Glomerular endothelial cell (primary cell): Measurements from ENCODE around the gene HAT1. TPM values are rescaled to one million over a fixed set of nuclear protein-coding genes. Genes with fewer than 3 reads are reported as not detected.

ENCODE experiments used
- DNase-seq: peaks from one replicate; pipeline ENCODE4 v3.0.0-alpha.2; 2011; ENCODE audit warnings: low read depth, low spot score; ENCODE audit errors: extremely low read depth
- total RNA-seq: library from RNA; depleted of rRNA; stranded (reverse); fragments of >200 nt; gene quantifications from 2 replicates; pipeline ENCODE4 v1.2.3, GENCODE V29; 2015

HAT1 gene
- total RNA-seq, 1 donor from 2014 or later: 37.2 TPM

DNA sequence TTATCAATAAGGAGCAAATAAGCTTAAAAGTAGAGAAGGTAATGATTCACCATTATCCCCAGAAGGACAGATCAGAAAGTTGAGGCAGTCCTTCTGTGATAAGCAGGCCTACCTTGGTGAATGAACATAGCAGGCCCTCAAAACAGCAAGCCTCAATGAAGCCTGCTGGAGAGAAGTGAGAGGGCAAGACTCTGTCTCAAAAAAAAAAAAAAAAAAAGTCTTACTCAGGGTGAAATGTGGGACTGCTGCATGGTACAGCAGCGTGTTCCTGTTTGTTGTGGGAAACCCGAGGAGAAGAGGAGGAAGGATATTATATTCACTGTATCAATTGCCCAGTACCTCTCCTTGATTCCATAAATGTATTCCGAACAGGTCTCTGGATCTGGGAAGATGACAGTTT, 8.7 kb upstream of the HAT1 start:
- no peak for DNase-seq

- no peak for DNase-seq
Observed at GRCh38 chr2:171919453-171919852, 2.8 kb upstream of the HAT1 start.

DNA sequence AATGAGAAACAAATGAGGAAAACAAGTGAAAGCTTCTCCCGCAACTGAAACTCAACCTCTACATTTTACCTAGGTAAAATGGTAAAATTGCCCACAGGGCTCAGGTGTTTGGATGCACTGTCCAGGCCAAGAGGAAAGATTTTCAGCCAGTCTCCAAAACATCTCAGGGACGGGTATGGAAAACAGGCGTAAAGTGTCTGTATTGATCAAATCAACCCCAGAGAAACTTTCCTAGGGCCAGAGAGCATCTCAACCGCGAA, 361 bp upstream of the HAT1 start:
- DNase-seq: no peak

DNA sequence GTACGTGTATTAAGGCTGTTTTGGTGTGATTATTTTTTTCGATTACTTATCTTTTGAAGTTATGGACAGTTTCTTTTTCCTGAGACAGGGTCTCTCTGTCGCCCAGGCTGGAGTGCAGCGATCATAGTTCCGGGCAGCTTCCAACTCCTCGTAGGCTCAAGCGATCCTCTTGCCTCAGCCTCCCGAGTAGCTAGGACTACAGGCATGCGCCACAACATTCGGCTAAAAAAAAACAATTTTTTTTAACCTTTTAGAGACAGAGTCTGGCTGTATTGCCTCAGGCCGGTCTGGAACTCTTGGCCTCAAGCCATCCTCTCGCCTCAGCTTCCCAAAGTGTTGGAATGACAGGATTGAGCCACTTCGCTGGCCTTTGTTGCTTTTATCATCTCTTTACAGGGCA, 945 bp downstream of the HAT1 start:
- no peak for DNase-seq

DNA sequence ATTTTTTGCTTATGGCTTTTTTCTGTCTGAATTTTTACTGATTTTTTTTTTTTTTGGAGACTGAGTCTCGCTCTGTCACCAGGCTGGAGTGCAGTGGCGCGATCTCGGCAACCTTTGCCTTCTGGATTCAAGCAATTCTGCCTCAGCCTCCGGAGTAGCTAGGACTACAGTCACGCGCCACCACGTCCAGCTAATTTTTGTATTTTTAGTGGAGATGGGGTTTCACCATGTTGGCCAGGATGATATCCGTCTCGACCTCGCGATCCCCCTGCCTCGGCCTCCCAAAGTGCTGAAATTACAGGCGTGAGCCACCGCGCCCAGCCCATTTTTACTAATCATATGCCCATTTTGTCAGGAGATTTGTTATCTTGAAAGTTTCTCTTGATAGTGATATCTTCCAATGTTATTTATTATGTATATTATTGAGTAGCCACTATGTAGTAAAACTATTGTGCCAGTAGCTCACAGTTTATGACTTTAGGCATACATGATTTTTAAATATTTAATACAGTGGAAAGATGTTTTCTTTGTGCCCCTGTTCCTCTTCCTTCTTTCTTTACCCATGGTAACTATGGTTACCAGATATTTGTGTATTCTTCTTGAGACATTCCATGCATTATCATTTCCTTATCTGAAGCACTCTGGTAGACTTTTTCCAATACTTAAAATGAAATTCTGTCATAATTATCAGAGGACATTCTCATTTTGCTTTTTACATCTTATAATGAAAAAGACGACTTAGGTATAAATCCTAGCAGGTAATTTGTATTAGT, 2.1 kb downstream of the HAT1 start:
- DNase-seq: no peak

GRCh38 chr2:171930385-171930784, 8.1 kb downstream of the HAT1 start:
- no peak for DNase-seq

- DNase-seq: no peak
Observed at GRCh38 chr2:171939058-171939742, 16.9 kb downstream of the HAT1 start.

DNA sequence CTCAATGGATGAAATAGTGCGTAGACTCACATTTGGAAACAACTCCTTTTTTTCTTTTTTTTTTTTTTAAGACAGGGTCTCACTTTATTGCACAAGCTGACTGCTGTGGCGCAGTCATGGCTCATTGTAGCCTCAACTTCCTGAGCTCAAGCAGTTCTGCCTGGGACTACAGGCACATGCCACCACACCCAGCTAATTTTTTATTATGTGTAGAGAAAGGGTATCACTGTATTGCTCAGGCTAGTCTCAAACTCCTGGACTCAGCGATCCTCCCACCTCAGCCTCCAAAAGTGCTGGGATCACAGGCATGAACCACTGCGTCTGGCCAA, 17.4 kb downstream of the HAT1 start:
- DNase-seq: no peak

DNA sequence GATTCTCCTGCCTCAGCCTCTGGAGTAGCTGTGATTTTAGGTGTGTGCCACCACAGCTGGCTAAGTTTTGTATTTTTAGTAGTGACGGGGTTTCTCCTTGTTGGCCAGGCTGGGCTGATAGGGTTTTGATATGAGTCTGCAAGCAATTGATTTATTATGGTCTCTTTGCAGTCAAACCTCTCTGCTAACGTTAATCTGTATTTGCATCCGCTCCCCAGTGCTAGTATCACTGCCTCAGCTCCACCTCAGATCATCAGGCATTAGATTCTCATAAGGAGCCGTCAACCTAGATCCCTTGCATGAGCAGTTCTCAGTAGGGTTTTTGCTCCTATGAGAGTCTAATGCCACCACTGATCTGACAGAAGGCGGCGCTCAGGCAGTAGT, 19.0 kb downstream of the HAT1 start:
- DNase-seq: no peak

DNA sequence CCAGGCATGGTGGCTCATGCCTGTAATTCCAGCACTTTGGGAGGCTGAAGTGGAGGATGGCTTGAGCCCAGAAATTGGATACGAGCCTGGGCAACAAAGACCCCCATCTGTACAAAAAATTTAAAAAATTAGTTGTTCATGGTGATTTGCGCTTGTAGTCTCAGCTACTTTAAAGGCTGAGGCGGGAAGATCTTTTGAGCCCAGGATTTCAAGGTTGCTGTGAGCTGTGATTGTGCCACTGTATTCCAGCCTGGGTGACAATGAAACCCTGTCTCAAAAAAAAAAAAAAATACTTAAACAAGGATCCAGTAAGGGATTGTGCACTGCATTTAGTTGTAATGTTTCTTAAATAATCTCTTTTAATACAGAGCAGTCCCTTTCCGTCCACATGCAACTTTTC, 21.6 kb downstream of the HAT1 start:
- no peak for DNase-seq

- no peak for DNase-seq
Observed at GRCh38 chr2:171952276-171952675, 30.0 kb downstream of the HAT1 start.

DNA sequence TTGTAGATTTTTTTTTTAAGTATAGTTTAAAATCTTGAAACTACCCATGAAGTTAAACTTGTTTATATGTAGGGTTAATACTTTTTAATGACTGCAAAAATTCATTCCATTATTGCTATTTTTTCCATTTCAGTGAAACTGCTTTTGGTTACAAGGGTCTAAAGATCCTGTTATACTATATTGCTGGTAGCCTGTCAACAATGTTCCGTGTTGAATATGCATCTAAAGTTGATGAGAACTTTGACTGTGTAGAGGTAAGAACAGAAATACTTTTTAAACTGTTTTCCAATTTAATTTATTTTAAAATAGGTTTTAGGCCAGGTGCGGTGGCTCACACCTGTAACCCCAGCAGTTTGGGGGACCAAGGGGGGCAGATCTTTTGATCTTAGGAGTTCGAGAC, 30.5 kb downstream of the HAT1 start:
- no peak for DNase-seq

- no peak for DNase-seq
Observed at GRCh38 chr2:171956135-171956825, 34.0 kb downstream of the HAT1 start.

- no peak for DNase-seq
Observed at GRCh38 chr2:171957061-171957460, 34.8 kb downstream of the HAT1 start.

DNA sequence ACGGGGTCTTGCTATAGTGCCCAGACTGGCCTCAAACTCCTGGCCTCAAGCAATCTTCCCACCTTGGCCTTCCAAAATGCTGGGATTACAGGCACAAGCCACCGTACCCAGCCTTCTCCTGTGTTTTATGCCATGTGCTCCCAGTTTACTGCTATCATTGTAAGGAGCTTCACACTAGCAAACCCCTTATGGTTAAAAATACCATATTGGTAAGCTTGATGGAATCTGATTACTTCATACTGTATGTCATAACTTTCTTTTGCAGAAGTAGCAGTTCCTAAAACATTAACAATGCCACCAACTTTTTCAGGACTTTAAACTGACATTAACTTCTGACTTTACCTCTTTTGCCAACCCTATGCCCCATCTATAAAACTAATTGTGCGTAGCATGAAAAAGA, 36.2 kb downstream of the HAT1 start:
- DNase-seq: no peak

GRCh38 chr2:171959998-171960397, 37.7 kb downstream of the HAT1 start:
- DNase-seq: no peak

GRCh38 chr2:171960570-171960969, 38.3 kb downstream of the HAT1 start:
- no peak for DNase-seq

GRCh38 chr2:171963198-171963597, 40.9 kb downstream of the HAT1 start:
- no peak for DNase-seq

- no peak for DNase-seq
Observed at GRCh38 chr2:171964308-171964707, 42.0 kb downstream of the HAT1 start.

GRCh38 chr2:171965238-171965637, 43.0 kb downstream of the HAT1 start:
- no peak for DNase-seq

- DNase-seq: no peak
Observed at GRCh38 chr2:171965661-171966060, 43.4 kb downstream of the HAT1 start.

- no peak for DNase-seq
Observed at GRCh38 chr2:171966235-171966634, 44.0 kb downstream of the HAT1 start.
